D721Med (cell line): ENCODE measurements around the gene ABCA5.

ENCODE experiments used
- DNase-seq: peaks from one replicate; pipeline ENCODE4 v3.0.0; 2011; ENCODE audit warnings: low spot score; ENCODE audit not compliant: insufficient read length
- FAIRE-seq: peaks from 2 replicates; lab custom pipeline; 2011; peaks lifted over from hg19 to GRCh38; lab: Jason Lieb, UNC
- CTCF ChIP-seq: IDR thresholded peaks from 2 replicates; pipeline ENCODE4 v1.5.1; 2012; ENCODE audit warnings: mild to moderate bottlenecking, control low read depth; ENCODE audit not compliant: insufficient read depth; ENCODE audit errors: missing control alignments

The ABCA5 gene

GRCh38 chr17:69230939-69231338 lies 96.0 kb downstream of the ABCA5 start:
- no peak for TF ChIP-seq CTCF
- FAIRE-seq (no peak), DNase-seq (no peak)

- FAIRE-seq (no peak), DNase-seq (no peak)
- no peak for TF ChIP-seq CTCF
Observed at GRCh38 chr17:69228576-69228975, 98.4 kb downstream of the ABCA5 start, which contains the start of gene ABCA10. Gene ABCA10, minus strand, starts transcription at chr17:69228824. Its CDS starts 3,466 bp downstream, at chr17:69225358.

GRCh38 chr17:69228018-69228417 lies 98.9 kb downstream of the ABCA5 start:
- no peak for TF ChIP-seq CTCF
- no peak for FAIRE-seq

GRCh38 chr17:69227541-69227940 lies 99.4 kb downstream of the ABCA5 start:
- no peak for TF ChIP-seq CTCF
- FAIRE-seq (no peak), DNase-seq (no peak)

More at GRCh38 chr17:69228018-69228417, 98.9 kb downstream of the ABCA5 start:
- DNase-seq, result no peak

- FAIRE-seq (no peak), DNase-seq (no peak)
- no peak for TF ChIP-seq CTCF
Observed at GRCh38 chr17:69223809-69224208, 103.1 kb downstream of the ABCA5 start.

GRCh38 chr17:69222707-69223258 lies 104.2 kb downstream of the ABCA5 start:
- no peak for FAIRE-seq
- DNase-seq, result no peak
- TF ChIP-seq CTCF, result no peak

GRCh38 chr17:69220098-69220497 lies 106.8 kb downstream of the ABCA5 start:
- TF ChIP-seq CTCF, result no peak
- FAIRE-seq (no peak), DNase-seq (no peak)
